HCT116 (cell line): ENCODE data around the gene TSPAN5. TPM values are rescaled to one million over a fixed set of nuclear protein-coding genes. Genes with fewer than 3 reads are reported as not detected.

Source experiments
- ATAC-seq: fragments of 200-7000 bp; cut with Tn5 transposase; 2 replicates; pipeline ENCODE4 v1.9.1; 2020; ENCODE audit warnings: mild to moderate bottlenecking, moderate library complexity
- Bru-seq: library from RNA; stranded (reverse); fragments of 400-500 nt; gene quantifications from one replicate; lab custom pipeline; 2021; lab: Mats Ljungman, UMichigan
- BruChase-seq, 2 experiments: library from RNA; stranded (reverse); fragments of 400-500 nt; gene quantifications; one replicate each; lab custom pipeline; 2021; lab: Mats Ljungman, UMichigan
- BruUV-seq: library from RNA; stranded (reverse); fragments of 400-500 nt; replicated peaks from 2 replicates; lab custom pipeline; 2021; lab: Mats Ljungman, UMichigan
- CTCF ChIA-PET: fragments of 300-600 bp; sonication (Branson Sonifier 250); formaldehyde crosslinking; loops from one replicate; lab custom pipeline; 2021; ENCODE audit warnings: antibody characterized with exemption; lab: Charles Lee
- POLR2A ChIA-PET: fragments of 300-600, 350-600 bp; sonication (Branson Sonifier 250); formaldehyde crosslinking; loops from one replicate; lab custom pipeline; 2021; ENCODE audit warnings: antibody characterized with exemption; lab: Charles Lee
- RAD21 ChIA-PET, 2 experiments: fragments of 300-600 bp; sonication (Branson Sonifier 250); formaldehyde crosslinking; loops; one replicate each; lab custom pipeline; 2023; ENCODE audit warnings: low total read pairs in 2 of 2; ENCODE audit not compliant: uncharacterized antibody in 2 of 2, unreplicated experiment in 2 of 2, low non-redundant PET in 1 of 2; lab: Charles Lee
- DNase-seq: peaks from one replicate; pipeline ENCODE4 v3.0.0-alpha.2; 2010; ENCODE audit warnings: low read depth, low spot score
- H2AFZ ChIP-seq: fragments of 200-600 bp; shearing (Covaris generic), sonication (generic); 2 replicates; pipeline ENCODE4 v1.6.1; 2017; ENCODE audit warnings: low read depth, mixed run types, mixed read lengths, antibody characterized with exemption, low read length; ENCODE audit not compliant: poor library complexity, severe bottlenecking
- H3K27ac ChIP-seq: 2 replicates; pipeline ENCODE4 v1.5.1; 2012; ENCODE audit warnings: low read depth, low read length
- H3K27me3 ChIP-seq: fragments of 200-600 bp; sonication (generic); 2 replicates; pipeline ENCODE4 v1.6.1; 2016; ENCODE audit warnings: mixed run types, low read length, mixed read lengths; ENCODE audit not compliant: insufficient read depth
- H3K36me3 ChIP-seq, 2 experiments: fragments of 200-500 bp in 1 of 2; fragments of 200-600 bp in 1 of 2; sonication (Bioruptor generic) in 1 of 2; sonication (generic) in 1 of 2; 2 replicates each; pipeline versions ENCODE4 v1.5.1 to v1.6.1; 2014 to 2016; ENCODE audit warnings: low read length in 2 of 2, inconsistent platforms in 1 of 2, mixed read lengths in 1 of 2, mixed run types in 1 of 2; ENCODE audit not compliant: insufficient read depth in 2 of 2, control insufficient read depth in 1 of 2
- H3K4me1 ChIP-seq, 2 experiments: fragments of 200-600 bp in 1 of 2; sonication (generic) in 1 of 2; 2 replicates each; pipeline versions ENCODE4 v1.5.1 to v1.6.1; 2012 to 2017; ENCODE audit warnings: low read length in 2 of 2, inconsistent platforms in 1 of 2, mild to moderate bottlenecking in 1 of 2, mixed read lengths in 1 of 2, mixed run types in 1 of 2, moderate library complexity in 1 of 2; ENCODE audit not compliant: insufficient read depth in 2 of 2, control insufficient read depth in 1 of 2
- H3K4me2 ChIP-seq: fragments of 200-600 bp; sonication (generic); 2 replicates; pipeline ENCODE4 v1.6.1; 2017; ENCODE audit warnings: mixed run types, low read length, mixed read lengths
- H3K4me3 ChIP-seq, 2 experiments: fragments of 200-600 bp in 1 of 2; sonication (generic) in 1 of 2; replicated peaks in 1 of 2; 2 replicates each; pipeline ENCODE4 v1.5.1; 2011 to 2016; ENCODE audit warnings: low read length in 2 of 2, control low read depth in 1 of 2, low read depth in 1 of 2, mild to moderate bottlenecking in 1 of 2, mixed read lengths in 1 of 2, mixed run types in 1 of 2
- H3K79me2 ChIP-seq: fragments of 200-600 bp; sonication (generic); 2 replicates; pipeline ENCODE4 v1.6.1; 2017; ENCODE audit warnings: mild to moderate bottlenecking, mixed run types, low read length, moderate library complexity, mixed read lengths; ENCODE audit not compliant: insufficient read depth
- H3K9ac ChIP-seq: fragments of 200-600 bp; sonication (generic); 2 replicates; pipeline ENCODE4 v1.6.1; 2016; ENCODE audit warnings: low read length, mixed read lengths
- H3K9me2 ChIP-seq: fragments of 200-600 bp; sonication (generic), shearing (Covaris generic); 2 replicates; pipeline ENCODE4 v1.6.1; 2017; ENCODE audit warnings: mixed run types, mild to moderate bottlenecking, moderate library complexity; ENCODE audit not compliant: insufficient read depth
- H3K9me3 ChIP-seq, 2 experiments: fragments of 200-500 bp in 1 of 2; fragments of 200-600 bp in 1 of 2; sonication (Bioruptor generic) in 1 of 2; sonication (generic) in 1 of 2; 2 replicates each; pipeline ENCODE4 v1.6.1; 2014 to 2017; ENCODE audit warnings: low read length in 2 of 2, mixed read lengths in 2 of 2, inconsistent platforms in 1 of 2, low read depth in 1 of 2, mild to moderate bottlenecking in 1 of 2, mixed run types in 1 of 2, moderate library complexity in 1 of 2; ENCODE audit not compliant: control insufficient read depth in 1 of 2, insufficient read depth in 1 of 2
- H4K20me1 ChIP-seq: fragments of 200-600 bp; sonication (generic), shearing (Covaris generic); 2 replicates; pipeline ENCODE4 v1.6.1; 2017; ENCODE audit warnings: mixed run types, mild to moderate bottlenecking, moderate library complexity; ENCODE audit not compliant: insufficient read depth
- ATF3 ChIP-seq: IDR thresholded peaks from 2 replicates; pipeline ENCODE4 v1.6.1; 2012
- CBX3 ChIP-seq: IDR thresholded peaks from 2 replicates; pipeline ENCODE4 v1.6.1; 2012; ENCODE audit warnings: low read depth
- CEBPB ChIP-seq: IDR thresholded peaks from 2 replicates; pipeline ENCODE4 v1.6.1; 2012; ENCODE audit warnings: low read depth
- EZH2 ChIP-seq: fragments of 200-600 bp; sonication (generic); IDR thresholded peaks from 2 replicates; pipeline ENCODE4 v1.6.1; 2017; ENCODE audit warnings: antibody characterized with exemption, mixed run types
- EZH2phosphoT487 ChIP-seq: fragments of 200-600 bp; IDR thresholded peaks from 2 replicates; pipeline ENCODE4 v1.6.1; 2018; ENCODE audit warnings: antibody characterized with exemption, borderline replicate concordance
- FOSL1 ChIP-seq: IDR thresholded peaks from 2 replicates; pipeline ENCODE4 v1.6.1; 2012; ENCODE audit warnings: low read depth
- MAX ChIP-seq: IDR thresholded peaks from 2 replicates; pipeline ENCODE4 v1.6.1; 2012
- POLR2A ChIP-seq: IDR thresholded peaks from 2 replicates; pipeline ENCODE4 v1.7.0; 2011; ENCODE audit warnings: borderline replicate concordance; ENCODE audit not compliant: insufficient read depth, insufficient read length; ENCODE audit errors: extremely low read depth
- POLR2AphosphoS5 ChIP-seq: IDR thresholded peaks from 2 replicates; pipeline ENCODE4 v1.6.1; 2011; ENCODE audit warnings: mild to moderate bottlenecking, low read depth, low read length, moderate library complexity
- RAD21 ChIP-seq: IDR thresholded peaks from 2 replicates; pipeline ENCODE4 v1.6.1; 2012; ENCODE audit warnings: low read depth, mild to moderate bottlenecking
- REST ChIP-seq: IDR thresholded peaks from 2 replicates; pipeline ENCODE4 v1.6.1; 2012; ENCODE audit warnings: low read depth
- SP1 ChIP-seq: IDR thresholded peaks from 2 replicates; pipeline ENCODE4 v1.6.1; 2012; ENCODE audit warnings: low read depth
- SRF ChIP-seq: IDR thresholded peaks from 2 replicates; pipeline ENCODE4 v1.6.1; 2012; ENCODE audit warnings: low read depth
- YY1 ChIP-seq: IDR thresholded peaks from 2 replicates; pipeline ENCODE4 v1.6.1; 2011; ENCODE audit warnings: low read length, low read depth, moderate library complexity, mild to moderate bottlenecking; ENCODE audit not compliant: insufficient replicate concordance; ENCODE audit errors: extremely low read depth
- ZFX ChIP-seq: fragments of 450-650 bp; IDR thresholded peaks from 2 replicates; pipeline ENCODE4 v1.6.1; 2017
- intact Hi-C: fragments of 100-400 bp; cut with micrococcal nuclease; formaldehyde crosslinking; loops from 2 replicates; pipeline ENCODE4 v1.10.0; 2022
- long read RNA-seq: library from polyadenylated mRNA; unstranded; transcript quantifications from one replicate; pipeline ENCODE4 v2.0.0, GENCODE V29; 2021; ENCODE audit not compliant: unreplicated experiment
- polyA plus RNA-seq: library from polyadenylated mRNA; unstranded; fragments of >200 nt; gene quantifications from 2 replicates; pipeline ENCODE4 v1.2.1, GENCODE V29; 2012; ENCODE audit warnings: missing spikeins
- total RNA-seq: library from RNA; stranded (reverse); gene quantifications from one replicate; pipeline ENCODE4 v1.2.1, GENCODE V29; 2021; ENCODE audit not compliant: unreplicated experiment

Gene TSPAN5
- total RNA-seq (56.8 TPM), Bru-seq, nascent RNA (percentile 91 among the genes with signal in this experiment), BruChase-seq, experiment 1, labeled RNA remaining after a 6-hour chase (percentile 74 among the genes with signal in this experiment), BruChase-seq, experiment 2, labeled RNA remaining after a 2-hour chase (percentile 81 among the genes with signal in this experiment)
- polyA plus RNA-seq, result 26.5 and 37.8 TPM in 2 replicates
- long read RNA-seq, transcript TSPAN5-201 (8 exons, 3,365 nt), result major isoform, 132 of 261 reads
- long read RNA-seq, transcript TSPAN5-204 (8 exons, 3,242 nt), result minor isoform, 10 of 261 reads
- long read RNA-seq, partial matches to known transcripts, result 3 of 261 reads
- long read RNA-seq, other reads (novel, unspliced or antisense), result 113 of 261 reads

GRCh38 chr4:98658287-98659105 is at the start of gene TSPAN5:
TSS of gene TSPAN5 (minus strand) at chr4:98658611.
- Histone ChIP-seq H3K36me3 (no peaks in the 10 kb centered on the region), H3K27ac (peak within 1 kb of the TSS; percentile 78), H4K20me1 (no peaks in the 10 kb centered on the region), H3K9me2 (no peaks in the 10 kb centered on the region), H3K9ac (peak within 1 kb of the TSS; percentile 86), H2AFZ (no peak within 1 kb of the TSS), H3K4me2 (peak within 1 kb of the TSS; percentile 88), H3K9me3 (no peaks in the 10 kb centered on the region), H3K79me2 (peaks cover 59% of the 10 kb centered on the region), H3K27me3 (no peaks in the 10 kb centered on the region), H3K4me3 (peak within 1 kb of the TSS; percentile 85 to 89), H3K4me1 (peaks cover 63 to 83% of the 10 kb centered on the region in 2 experiments)
- BruUV-seq, result no TSS peak
- POLR2A ChIA-PET, result interaction anchor here (1.0 to 1.3 kb wide), 2 partner anchors 10 to 30 kb away, joined by 3 to 4 read pairs; no protein-coding TSS in a partner anchor
- peak; percentile 71 for TF ChIP-seq POLR2AphosphoS5
- no peak for TF ChIP-seq FOSL1
- TF ChIP-seq ZFX, result peak; percentile 9; the same call in 1 of the 2 replicates
- TF ChIP-seq YY1, result peak; percentile 19
- CTCF ChIA-PET, result interaction anchor here (1.0 to 1.2 kb wide), 2 partner anchors 30 to 152 kb away, joined by 3 read pairs; no protein-coding TSS in a partner anchor
- DNase-seq, result peak; percentile 64
- intact Hi-C loops, result loop anchor here (5.0 kb wide), 4 partner anchors 151 to 516 kb away; partner anchors contain the start of genes EIF4E and STPG2
- peak; percentile 83 for ATAC-seq
- RAD21 ChIA-PET, result interaction anchor here (0.6 to 1.3 kb wide), 2 partner anchors 16 to 191 kb away, joined by 3 to 6 read pairs; no protein-coding TSS in a partner anchor

- no peaks in the 10 kb centered on the region for H4K20me1 ChIP-seq
- H2AFZ ChIP-seq, result no peak overlapping the region
- DNase-seq (no peak), ATAC-seq (no peak)
- RAD21 ChIA-PET, result no interaction called here
- no TSS peak for BruUV-seq
- no peaks in the 10 kb centered on the region for H3K79me2 ChIP-seq
- no peaks in the 10 kb centered on the region for H3K36me3 ChIP-seq
- no peaks in the 10 kb centered on the region for H3K9me2 ChIP-seq
- H3K4me2 ChIP-seq, result no peak overlapping the region
- no peak overlapping the region for H3K9ac ChIP-seq
- H3K27me3 ChIP-seq, result no peaks in the 10 kb centered on the region
- H3K4me1 ChIP-seq, result no peaks in the 10 kb centered on the region
- no peak overlapping the region for H3K4me3 ChIP-seq
- no peaks in the 10 kb centered on the region; a peak in 2 of 4 replicates for H3K9me3 ChIP-seq
- CTCF ChIA-PET, result no interaction called here
- POLR2A ChIA-PET, result no interaction called here
- H3K27ac ChIP-seq, result no peak overlapping the region
- intact Hi-C loops, result no loop called here
- TF ChIP-seq SRF (no peak), MAX (no peak), RAD21 (no peak), ATF3 (no peak), EZH2 (no peak), SP1 (no peak), POLR2AphosphoS5 (no peak), CEBPB (no peak), EZH2phosphoT487 (no peak), POLR2A (no peak), REST (no peak), CBX3 (no peak)
These were observed 48.5 kb upstream of the TSPAN5 start for GRCh38 chr4:98706935-98707334.
